Hematopoietic multipotent progenitor cell treated with erythropoietin and hydrocortisone succinate and interleukin-3 and kit ligand, for 17 days (in vitro differentiated cells): ENCODE results near the gene FRMPD1.
"Not testable (repeated sequence)": the region's sequence is repeated elsewhere in the genome, so short reads cannot be mapped to it uniquely, and the experiment has no call there.

Experiments used
- DNase-seq: peaks from one replicate; pipeline ENCODE4 v3.0.0-alpha.2; 2015; ENCODE audit warnings: low spot score

The FRMPD1 gene, protein sequence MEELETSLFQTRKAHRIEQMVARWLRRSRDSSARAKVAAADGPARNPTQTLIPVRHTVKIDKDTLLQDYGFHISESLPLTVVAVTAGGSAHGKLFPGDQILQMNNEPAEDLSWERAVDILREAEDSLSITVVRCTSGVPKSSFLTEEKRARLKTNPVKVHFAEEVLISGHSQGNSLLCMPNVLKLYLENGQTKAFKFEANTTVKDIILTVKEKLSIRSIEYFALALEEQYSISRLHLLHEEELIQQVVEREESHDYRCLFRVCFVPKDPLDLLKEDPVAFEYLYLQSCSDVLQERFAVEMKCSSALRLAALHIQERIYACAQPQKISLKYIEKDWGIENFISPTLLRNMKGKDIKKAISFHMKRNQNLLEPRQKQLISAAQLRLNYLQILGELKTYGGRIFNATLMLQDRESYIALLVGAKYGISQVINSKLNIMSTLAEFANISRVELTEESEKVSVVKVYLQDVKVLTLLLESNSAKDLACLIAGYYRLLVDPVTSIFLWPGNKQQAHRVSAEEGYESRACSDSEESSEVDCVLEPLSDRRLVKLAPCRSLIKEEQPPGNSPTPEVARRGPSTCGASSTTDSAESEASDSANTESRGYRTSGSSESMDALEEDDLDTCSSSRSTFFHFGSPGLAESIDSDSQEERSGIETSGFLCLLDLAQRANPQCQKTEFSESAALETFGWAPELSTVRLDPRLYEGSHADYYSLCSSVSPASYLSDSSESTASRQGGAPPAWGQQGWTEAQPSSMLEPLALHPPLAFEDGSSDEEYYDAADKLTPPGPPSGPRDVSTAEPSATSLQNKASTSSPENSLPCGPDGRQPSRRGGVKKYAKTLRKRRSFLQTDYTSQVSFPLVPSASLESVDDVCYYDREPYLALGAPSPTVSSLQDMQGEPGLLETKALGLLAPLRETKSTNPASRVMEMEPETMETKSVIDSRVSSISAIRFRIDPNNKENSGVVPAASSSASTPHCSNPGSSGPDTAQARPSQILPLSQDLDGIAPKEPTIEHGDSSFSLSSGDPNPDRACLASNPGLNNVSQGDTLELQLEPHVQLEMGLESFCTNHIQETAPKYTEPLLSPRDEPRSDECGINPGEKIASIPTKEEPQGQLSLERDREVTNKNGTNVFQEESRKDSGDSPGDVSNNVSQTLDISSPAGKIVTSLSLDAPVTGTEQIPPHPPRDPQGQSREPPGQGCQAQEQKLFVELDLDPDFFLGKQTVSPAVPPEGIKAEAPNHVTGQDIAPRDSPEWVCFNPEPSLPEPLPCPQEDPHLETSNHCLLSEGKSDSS (N-terminal part only)

DNA sequence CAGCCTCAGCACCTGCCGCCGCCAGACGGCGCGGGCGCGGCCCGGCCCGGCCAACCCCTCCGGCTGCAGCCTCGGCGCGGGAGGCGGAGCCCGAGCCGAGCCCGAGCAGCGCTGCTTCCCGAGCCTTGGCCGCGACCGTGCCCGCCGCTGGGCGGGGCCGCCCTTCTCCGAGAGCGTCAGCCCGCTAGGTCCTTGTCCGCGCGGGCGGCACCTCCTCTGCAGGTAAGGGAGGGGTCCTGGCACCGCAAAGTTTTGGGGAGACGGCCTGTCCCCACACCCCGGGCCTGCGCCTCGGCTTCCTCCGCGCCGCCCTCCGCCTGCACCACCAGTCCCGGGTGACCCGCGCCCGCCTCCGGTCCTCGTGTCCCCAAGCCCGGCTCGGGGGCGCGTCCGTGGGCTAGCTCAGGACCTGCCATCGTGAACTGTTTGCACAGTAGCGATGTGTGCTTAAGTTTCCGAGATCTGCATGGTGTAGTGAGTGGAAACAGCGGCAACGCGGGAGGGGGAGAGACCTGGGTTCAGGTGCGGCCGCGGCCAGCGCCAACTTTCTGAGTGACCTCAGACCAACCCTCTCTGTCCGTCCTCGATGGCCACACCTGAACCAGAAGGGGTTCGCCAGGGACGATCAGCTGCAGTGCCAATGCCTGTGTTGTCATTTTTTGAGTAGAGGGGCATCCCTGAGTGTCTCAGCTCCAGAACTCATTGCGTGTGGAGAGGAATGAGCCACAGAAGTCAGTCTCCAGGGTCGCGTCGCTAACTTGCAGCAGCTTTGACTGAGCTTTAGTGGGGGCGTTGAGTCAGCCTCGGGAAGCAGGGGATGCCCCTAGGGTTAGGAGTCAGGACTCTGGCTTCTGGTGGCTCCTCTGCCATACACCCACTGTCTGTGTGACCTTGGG, at the start of gene FRMPD1:
Gene FRMPD1 (plus strand): TSS at position 82 of the 896 bp plus-strand sequence. CDS start 41,688 bp downstream, outside the sequence.
- DNase-seq = no peak

DNA sequence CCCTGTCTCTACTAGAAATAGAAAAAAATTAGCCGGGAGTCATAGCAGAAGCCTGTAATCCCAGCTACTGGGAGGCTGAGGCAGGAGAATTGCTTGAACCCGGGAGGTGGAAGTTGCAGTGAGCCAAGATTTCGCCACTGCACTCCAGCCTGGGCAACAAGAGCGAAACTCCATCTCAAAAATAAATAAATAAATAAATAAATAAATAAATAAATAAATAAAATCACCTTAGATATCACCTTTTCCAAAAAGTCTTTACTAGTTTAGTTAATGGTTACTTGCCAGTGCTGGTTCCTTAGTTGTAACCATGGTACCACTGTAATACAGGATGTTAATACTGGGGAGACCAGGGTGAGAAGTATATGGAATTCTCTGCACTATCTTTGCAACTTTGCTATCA, 48.7 kb upstream of the FRMPD1 start:
- DNase-seq = not testable (repeated sequence)

DNA sequence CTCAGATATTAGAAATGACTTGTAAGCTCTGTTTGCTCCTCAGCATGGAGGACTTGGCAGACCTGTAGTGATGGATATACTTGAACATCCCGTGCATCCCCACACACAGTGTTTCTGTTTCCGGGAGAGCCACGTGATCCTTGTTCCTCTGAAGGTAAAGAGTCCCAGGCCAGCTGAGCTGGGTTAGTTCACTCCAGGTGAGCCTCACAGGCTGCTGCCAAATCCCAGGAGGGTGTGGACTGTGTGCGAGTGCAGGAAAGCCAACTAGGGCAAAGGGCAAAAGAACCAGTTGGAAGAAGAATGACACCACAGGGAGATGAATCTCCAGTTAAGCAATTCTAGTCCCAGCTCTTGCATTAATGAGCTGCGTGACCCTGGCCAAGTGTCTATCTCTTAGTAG, 47.9 kb upstream of the FRMPD1 start:
- DNase-seq = no peak

DNA sequence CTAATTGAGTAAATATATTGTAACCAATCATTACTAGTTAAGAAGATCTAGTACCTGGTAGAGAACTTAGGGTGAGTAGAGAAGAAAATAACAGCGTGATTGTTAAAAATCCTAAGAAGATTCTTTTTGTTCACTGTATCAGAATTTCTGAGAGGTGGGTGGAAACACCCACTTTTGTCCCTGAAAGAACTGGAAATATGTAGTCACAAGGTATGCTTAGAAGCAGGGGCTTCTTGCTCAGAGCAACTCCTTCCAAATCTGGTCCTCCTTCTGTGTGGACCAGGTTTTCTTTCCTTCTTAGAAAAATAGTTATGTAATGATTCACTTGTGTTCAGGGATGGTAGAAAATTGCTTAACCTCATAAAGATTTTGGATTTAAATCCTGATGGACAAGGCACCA, 46.5 kb upstream of the FRMPD1 start:
- no peak for DNase-seq

DNA sequence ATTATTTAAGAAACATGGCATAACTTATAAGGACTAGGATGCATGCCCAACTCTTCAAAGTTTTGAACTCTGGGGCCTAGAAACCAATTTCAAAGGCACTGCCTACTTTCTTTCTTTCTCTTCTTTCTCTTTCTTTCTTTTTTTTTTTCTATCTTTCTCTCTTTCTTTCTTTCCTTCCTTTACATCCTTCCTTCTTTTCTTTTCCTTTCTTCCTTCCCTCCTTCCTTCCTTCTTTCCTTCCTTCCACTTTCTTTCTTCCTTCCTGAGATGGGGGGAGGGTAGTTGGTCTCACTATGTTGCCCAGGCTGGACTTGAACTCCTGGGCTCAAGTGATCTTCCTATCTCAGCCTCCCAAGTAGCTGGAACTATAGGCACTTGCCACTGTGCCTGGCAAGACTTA, 42.5 kb upstream of the FRMPD1 start:
- DNase-seq = no peak

DNA sequence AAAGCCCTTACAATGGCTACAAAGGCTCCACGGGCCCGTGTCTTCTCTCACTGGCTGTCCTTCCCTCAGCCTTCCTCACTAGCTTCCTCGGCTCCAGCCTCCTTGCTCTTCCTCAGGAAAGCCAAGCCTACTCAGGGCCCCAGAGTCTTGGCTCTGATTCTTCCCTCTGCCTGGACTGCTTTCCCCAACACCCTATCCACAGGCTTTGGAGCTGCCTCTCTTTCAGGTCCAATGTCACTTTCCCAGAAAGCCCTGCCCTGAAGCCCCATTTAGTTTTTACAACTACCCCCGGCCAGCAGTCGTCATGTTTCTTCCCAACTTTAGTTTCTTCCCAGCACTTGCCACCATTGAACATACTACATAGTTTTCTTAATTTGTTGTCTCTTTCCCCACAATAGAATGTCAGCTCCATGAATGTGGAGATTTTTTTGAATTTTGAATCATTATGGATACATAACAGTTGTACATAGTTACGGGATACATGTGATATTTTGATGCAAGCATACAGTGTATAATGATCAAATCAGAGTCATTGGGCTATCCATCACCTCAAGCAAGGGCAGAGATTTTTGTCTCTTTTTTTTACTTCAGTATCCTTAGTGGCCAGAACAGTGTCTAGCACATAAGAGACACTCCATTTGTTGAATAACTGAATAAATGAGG, 40.9 kb upstream of the FRMPD1 start:
- DNase-seq = no peak

DNA sequence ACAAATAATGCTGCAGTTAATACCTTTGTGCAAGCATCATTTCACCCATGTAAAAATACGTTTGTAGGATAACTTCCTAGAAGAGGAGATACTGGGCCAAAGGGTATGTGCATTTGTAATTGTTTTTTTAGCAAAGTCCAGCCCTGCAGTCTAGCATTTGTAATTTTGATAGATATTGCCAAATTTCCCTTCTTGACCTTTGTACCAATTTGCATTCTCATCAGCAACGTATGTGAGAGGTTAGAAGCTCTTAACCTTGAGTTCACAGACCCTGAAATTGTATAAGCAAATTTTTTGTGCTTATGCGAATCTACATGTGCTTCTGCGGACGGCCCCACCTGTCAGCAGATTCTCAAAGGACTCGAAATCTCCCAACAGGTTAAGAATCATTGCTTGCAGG, 39.7 kb upstream of the FRMPD1 start:
- no peak for DNase-seq

DNA sequence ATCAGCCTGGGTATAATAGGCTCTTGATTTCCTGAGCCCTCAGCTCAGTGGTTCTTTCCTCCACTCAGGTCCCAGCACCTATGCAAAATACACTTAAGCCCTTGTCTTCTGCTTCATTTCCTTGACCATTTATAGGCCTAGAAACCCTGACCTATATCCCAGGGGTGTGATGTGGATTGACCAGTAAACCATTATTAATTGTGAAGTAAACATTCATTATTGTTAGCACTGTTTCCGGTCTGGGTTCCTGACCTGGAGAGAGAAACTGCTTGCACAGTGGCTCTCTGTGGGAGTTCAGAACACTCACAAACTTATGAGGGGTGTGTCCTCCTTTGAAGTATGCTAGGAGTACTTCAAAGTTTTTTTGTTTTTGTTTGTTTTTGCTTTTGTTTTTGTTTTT, 38.8 kb upstream of the FRMPD1 start:
- DNase-seq = no peak

DNA sequence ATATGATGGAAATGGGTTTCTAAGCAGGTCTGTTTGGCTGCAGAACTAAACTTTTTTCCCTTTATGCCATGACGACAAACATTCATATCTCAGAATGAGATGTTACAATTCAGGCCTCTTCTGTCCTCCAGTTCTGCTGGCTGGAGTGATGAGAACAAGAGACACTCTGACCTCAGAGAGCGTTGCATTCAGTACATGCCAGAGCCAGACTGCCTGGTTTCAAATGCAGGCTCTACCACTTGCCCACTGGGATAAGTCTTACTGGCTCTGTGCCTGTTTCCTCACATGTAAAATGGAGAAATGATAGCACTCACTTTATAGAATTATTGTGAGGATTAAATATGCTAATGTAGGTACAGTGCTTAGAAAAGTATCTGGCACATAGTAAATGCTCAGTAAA, 33.6 kb upstream of the FRMPD1 start:
- DNase-seq = no peak

DNA sequence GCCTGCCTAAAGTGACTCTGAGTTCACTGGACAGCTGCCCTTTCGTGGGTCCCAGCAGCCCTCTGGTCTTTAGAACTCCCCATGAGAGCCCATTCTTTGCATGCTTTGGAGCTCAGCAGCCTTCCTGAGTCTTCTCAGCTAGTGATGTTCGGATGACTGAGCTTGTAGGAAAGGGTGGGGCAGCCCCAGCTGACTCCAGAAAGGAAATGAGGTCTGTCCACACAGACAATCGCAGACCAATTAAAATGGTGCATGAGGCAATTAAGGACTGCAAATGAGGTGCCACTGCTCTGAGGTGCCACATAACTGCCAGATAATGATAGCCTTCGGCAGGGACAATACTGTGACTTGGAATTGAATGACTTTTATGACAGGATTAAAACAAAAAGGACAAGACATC, 32.9 kb upstream of the FRMPD1 start:
- DNase-seq = no peak

DNA sequence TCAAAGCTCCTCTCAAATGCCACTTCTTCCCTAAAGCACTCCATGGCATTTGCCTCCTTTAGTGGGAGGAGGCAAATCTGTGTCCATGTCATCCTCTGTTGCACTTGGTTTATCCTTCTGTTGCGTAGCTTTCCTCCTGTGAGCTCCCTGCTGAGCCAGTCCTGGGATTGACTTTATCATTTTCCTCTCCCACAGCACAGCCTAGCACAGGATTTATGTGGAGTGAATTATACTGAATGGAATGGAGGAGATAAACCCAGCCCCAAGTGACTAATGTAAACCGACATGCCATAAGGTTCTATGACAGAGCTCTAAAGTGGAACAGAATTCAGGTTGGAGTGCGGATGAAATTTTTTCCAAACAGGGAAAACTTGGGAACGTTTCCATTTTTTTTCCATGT, 31.9 kb upstream of the FRMPD1 start:
- DNase-seq = no peak

DNA sequence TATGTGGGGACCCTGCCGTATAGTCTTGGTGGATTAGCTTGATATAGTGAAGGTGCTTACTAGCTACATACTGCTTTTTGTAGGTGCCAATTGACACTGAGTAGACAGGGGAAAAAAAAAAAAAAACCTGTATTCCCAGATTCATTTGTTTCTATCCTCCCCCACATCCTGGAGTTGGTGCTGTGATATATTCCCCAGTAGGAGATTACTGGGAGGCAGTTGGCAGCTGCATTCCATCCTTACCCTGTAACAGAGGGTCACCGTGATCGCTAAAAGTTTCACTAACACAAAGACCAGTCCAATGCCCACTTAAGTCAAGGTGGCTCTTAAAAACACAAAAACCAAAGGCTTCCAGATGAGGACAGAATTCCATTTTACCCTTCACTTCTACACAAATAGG, 30.9 kb upstream of the FRMPD1 start:
- DNase-seq = no peak

DNA sequence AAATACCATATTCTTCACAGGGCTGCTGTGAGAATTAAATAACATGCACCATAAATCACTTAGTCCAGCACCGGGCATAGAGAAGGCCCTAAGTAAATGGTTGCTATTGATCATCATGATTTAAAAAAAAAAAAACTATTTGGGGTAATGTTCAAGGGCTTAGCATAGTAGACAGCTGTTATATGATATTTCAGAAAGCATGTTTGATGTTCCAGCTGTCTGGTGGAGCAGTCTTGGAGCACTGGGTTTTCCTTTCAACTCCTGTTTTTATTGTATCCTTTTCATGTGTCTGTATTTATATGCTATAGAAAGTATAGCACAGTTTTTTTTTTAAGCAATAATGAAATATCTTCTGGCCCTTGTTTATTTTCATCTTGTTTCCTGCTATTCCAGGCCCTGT, 30.4 kb upstream of the FRMPD1 start:
- DNase-seq = no peak

DNA sequence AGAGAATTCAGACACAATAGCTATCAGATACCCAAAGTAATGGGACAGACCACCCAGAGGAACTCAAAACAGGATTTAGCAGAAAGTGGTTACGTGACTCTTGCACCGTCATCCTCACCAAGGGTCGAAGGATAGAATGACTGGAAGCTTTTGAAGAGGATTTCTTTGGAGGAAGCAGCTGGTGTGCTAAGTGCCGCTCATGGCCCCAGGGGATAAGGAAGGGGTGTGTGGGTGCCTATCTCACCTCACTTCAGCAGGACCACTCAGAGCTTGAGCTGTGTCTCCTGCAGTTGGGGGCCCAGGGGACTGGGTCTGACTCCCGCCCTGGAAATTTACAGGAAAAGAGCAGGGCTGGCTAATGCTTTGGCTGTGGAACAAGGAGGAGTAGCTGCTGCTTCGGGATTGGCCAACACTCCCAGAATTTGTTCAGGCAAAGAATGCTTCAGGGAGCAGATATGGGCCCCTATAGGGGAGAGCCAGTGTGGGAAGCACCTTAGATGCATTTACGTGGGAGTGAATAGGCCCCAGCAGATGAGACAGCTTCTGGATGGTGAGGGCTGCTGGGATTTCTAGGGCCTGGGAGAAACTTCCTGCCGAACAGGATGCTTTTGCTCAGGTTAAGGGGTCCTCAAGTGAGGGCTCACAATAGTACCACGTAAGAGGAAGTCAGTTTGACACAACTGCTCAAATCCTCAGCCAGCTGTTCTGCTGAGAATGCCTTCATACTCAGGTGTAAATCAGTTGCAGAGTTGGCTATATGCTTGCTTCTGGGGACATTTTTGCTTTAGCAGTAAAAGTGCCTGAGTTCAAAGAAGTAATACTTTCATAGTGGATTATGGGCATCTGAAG, 29.3 kb upstream of the FRMPD1 start:
- DNase-seq = no peak

DNA sequence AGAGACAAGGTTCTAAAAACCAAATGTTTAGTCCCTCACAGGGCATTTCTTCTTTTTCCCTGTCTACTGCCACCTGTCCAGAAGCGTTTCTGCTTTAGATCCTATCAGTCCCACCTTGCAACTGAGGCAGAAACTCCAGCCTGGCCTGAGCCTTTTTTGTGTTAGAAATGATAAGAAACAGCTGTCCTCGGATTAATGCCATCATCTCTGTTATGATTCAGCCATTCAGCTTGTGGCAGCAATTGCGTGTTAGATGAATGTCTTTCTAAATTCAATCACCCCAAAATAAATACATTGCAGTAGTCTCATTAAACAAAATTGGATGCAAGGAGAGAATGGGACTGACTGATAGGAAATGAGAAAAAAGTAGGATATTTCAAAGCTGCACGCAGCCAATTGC, 28.3 kb upstream of the FRMPD1 start:
- DNase-seq = no peak

DNA sequence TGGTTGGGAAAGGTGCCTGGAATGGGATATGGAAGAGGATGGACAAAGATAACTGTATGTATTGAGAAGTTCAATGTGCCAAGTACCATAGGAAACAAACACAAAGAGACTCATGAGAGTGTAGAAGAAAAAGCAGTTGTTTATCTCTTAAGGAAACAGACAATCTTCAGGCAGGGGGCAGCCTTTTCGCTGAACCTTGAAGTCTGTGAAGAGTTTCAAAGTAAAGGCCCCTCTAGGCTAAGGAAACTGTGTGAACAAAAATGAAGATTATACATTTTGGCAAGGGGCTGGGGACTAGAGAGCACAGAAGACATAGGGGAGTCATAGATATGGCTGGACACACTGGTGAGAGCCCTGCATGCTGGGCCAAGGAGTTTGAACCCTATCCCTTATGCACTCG, 27.5 kb upstream of the FRMPD1 start:
- no peak for DNase-seq

DNA sequence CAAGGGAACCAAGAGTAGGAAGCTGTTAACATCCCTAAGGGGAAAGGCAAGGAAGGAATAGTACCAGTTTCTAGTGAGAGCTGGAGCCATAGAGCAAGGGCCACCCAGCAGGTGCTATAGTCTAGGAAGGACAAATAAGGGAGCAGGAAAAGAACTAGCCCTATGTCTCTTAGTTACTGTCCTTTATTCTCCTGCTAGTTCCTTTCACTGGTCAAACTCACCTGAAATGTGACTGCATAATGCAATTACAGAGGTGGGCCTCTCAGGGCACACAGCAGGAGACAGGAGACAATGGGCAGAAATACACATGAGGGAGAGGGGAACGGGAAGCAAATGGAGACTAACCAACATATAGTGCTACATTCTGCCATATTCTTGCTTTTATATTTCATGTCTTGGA, 26.7 kb upstream of the FRMPD1 start:
- no peak for DNase-seq

DNA sequence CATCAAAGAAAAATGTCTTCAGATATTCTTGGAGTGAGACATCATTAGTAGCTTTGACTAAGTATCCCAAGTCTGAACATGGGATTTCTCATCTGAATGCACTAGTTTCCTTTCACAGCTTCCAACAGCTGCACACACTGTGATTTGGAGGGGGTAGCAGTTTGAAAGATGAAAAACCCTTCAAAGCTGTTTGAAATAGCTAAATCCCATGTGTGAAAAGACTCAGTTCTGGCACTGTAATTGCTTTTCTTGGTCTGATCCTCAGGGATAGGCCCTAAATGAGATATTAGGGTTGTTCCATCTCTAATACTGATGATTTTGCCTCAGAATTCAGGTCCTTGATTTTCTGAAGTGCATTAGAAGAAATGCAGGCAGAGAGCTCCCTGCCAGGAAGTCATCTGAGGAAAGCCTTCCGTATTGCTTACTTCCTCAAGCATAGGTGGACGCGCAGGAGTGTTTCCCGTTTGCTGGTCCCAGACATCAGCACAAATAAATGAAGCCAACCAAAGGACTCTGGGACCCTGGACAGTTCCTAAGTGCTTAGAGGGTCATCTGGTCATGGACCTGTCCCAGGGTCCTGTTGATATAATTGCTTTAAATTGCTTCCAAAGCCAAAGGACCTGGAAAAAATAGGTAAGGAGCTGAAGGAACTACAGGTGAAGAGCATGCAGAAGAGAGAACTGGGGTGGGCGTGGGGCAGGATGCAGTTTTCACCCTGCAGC, 25.6 kb upstream of the FRMPD1 start:
- DNase-seq = no peak

DNA sequence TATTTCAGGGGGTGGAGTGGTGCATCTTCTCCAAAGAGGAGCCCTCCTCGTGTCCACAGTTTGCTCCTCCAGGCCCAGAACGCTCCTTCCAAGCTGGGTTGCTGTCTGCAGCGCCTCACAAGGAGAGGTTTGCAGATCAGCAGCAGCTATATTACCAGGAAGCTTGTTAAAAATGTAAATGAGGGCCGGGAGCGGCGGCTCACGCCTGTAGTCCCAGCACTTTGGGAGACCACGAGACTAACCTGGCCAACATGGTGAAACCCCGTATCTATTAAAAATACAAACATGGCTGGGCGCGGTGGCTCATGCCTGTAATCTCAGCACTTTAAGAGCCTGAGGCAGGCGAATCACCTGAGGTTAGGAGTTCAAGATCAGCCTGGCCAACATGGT, 25.0 kb upstream of the FRMPD1 start:
- DNase-seq = no peak
